Upper lobe of right lung (tissue), 1 donor: Measurements from ENCODE around the gene TEAD2. TPM values are rescaled to one million over a fixed set of nuclear protein-coding genes. Genes with fewer than 3 reads are reported as not detected.

ENCODE experiments used
- ATAC-seq: fragments of 200-7000 bp; cut with Tn5 transposase; one replicate; pipeline ENCODE4 v1.9.1; 2020; ENCODE audit warnings: mild to moderate bottlenecking, moderate library complexity
- DNase-seq: peaks from one replicate; pipeline ENCODE4 v3.0.0-alpha.2; 2020
- H3K27ac ChIP-seq: fragments of 200-600 bp; one replicate; pipeline ENCODE4 v1.8.0; 2022
- H3K27me3 ChIP-seq: fragments of 200-600 bp; one replicate; pipeline ENCODE4 v1.8.0; 2022; ENCODE audit warnings: mild to moderate bottlenecking
- H3K36me3 ChIP-seq: fragments of 200-600 bp; one replicate; pipeline ENCODE4 v1.8.0; 2022
- H3K4me1 ChIP-seq: fragments of 200-600 bp; one replicate; pipeline ENCODE4 v1.8.0; 2022
- H3K4me3 ChIP-seq: fragments of 200-600 bp; one replicate; pipeline ENCODE4 v1.8.0; 2022; ENCODE audit warnings: mild to moderate bottlenecking
- H3K9me3 ChIP-seq: fragments of 200-600 bp; one replicate; pipeline ENCODE4 v1.8.0; 2022
- CTCF ChIP-seq: fragments of 200-600 bp; IDR thresholded peaks from one replicate; pipeline ENCODE4 v1.8.0; 2022; ENCODE audit warnings: antibody characterized with exemption
- intact Hi-C: fragments of 100-400 bp; cut with DNase I; formaldehyde crosslinking; loops from one replicate; pipeline ENCODE4 v1.11.0; 2022
- total RNA-seq: library from RNA; stranded (reverse); fragmentation: NEBNext Ultra II Directional; extraction: Animal tissue kit (Norgen Biotek cat#: 25700); gene quantifications from one replicate; pipeline ENCODE4 v1.2.1, GENCODE V29; 2021
- donor health status: DM: no; HTN: yes; CAD: no; lungs with severe emphysema.

The TEAD2 gene
- total RNA-seq, 1 donor from 2014 or later, result 36.4 TPM

DNA sequence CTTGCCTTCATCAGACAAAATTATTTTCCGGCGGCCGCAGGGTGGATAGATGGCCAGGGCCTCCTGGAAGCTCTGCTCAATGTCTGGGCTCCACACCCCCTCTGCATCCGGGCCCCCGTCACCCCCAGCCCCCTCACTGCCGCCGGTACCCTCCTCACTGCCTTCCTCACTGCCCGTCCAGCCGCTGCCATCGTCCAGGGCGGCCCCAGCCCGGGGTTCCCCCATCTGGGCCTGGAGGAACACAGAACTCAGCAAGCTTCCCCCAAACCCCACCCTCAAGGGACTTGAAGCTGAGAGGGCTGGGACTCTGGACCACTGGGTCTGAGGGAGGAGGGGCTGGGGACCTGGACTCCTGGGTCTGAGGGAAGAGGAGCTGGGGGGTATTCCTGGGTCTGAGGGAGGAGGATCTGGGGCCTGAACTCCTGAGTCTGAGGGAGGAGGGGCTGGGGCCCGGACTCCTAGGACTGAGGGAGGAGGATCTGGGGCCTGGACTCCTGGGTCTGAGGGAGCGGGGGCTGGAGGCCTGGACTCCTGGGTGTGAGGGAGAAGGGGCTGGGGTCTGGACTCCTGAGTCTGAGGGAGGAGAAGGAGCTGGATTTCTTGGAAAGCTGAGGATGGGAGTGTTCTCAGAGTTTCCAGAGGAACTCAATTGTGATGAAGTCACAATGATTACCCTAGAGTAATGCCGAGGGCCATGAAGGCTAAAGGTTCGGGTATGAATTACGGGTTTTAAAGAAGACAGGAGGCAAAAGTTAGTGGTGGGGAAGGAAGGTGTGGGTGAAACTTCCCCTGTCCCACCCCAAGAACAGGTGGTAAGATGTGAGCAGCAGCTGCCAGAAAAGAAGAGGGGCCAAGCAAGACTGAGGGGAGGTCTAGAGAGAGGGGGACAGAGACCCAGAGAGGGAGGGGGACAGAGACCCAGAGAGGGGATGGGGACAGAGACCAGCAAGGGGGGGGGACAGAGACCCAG lies 2.1 kb downstream of the TEAD2 start:
- H3K27me3 ChIP-seq, result no peaks in the 10 kb centered on the region
- H3K9me3 ChIP-seq, result no peaks in the 10 kb centered on the region
- no peak for ATAC-seq
- no peak overlapping the region for H3K4me3 ChIP-seq
- H3K27ac ChIP-seq, result no peak overlapping the region
- H3K4me1 ChIP-seq, result peaks cover 13% of the 10 kb centered on the region
- intact Hi-C loops, result no loop called here
- no peak for TF ChIP-seq CTCF
- peaks cover 18% of the 10 kb centered on the region for H3K36me3 ChIP-seq
- no peak for DNase-seq

GRCh38 chr19:49357186-49357585 lies 5.0 kb downstream of the TEAD2 start:
- ATAC-seq, result no peak
- Histone ChIP-seq H3K9me3 (no peaks in the 10 kb centered on the region), H3K4me1 (peaks cover 6% of the 10 kb centered on the region), H3K27me3 (no peaks in the 10 kb centered on the region), H3K36me3 (peaks cover 28% of the 10 kb centered on the region), H3K4me3 (no peak overlapping the region), H3K27ac (no peak overlapping the region)
- DNase-seq, result no peak
- intact Hi-C loops, result no loop called here
- TF ChIP-seq CTCF, result no peak

DNA sequence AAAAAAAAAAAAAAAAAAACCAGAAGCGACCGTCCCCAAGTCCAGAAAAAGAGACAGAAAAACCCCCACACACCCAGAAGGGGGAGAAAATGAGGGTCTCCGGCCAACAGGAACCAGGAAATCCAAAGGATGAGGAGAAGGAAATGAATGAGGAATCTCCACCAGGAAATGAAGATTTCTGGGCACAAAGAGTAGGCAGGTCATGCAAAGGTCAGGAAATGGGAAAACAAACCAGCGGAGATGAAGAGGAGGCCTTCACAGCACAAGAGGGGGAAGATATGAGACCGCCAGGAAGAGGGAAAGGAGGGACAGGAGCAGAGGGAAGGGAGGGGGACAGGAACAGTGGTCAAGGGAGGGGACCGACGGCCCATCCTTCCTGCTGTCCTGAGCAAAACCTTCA lies 5.8 kb downstream of the TEAD2 start:
- ATAC-seq (no peak), DNase-seq (no peak)
- no peak for TF ChIP-seq CTCF
- H3K4me3 ChIP-seq, result no peak overlapping the region
- peaks cover 31% of the 10 kb centered on the region for H3K36me3 ChIP-seq
- no peaks in the 10 kb centered on the region for H3K9me3 ChIP-seq
- peaks cover 6% of the 10 kb centered on the region for H3K4me1 ChIP-seq
- no peak overlapping the region for H3K27ac ChIP-seq
- intact Hi-C loops, result no loop called here
- H3K27me3 ChIP-seq, result no peaks in the 10 kb centered on the region

- Histone ChIP-seq H3K4me1 (peaks cover 6% of the 10 kb centered on the region), H3K36me3 (peaks cover 35% of the 10 kb centered on the region), H3K9me3 (no peaks in the 10 kb centered on the region), H3K27me3 (no peaks in the 10 kb centered on the region), H3K4me3 (no peak overlapping the region), H3K27ac (no peak overlapping the region)
- DNase-seq (peak; percentile 69), ATAC-seq (peak; percentile 61)
- intact Hi-C loops, result no loop called here
- no peak for TF ChIP-seq CTCF
These were observed 6.3 kb downstream of the TEAD2 start for GRCh38 chr19:49355909-49356353.

DNA sequence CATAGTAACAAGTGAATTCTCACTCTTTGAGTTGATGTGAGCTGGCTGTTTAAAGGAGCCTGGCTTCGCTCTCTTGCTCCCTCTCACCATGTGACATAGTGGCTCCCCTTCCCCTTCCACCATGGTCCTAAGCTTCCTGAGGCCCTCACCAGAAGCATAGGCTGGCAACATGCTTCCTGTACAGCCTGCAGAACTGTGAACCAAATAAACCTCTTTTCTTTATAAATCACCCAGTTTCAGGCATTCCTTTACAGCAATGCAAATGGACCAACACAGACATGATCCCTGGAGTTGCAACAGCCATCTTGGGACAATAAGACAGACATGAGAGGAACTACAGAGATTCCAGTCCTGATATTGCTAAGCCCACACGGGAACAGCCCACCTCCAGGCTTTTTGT lies 12.6 kb downstream of the TEAD2 start:
- H3K4me1 ChIP-seq, result no peaks in the 10 kb centered on the region
- H3K27ac ChIP-seq, result no peak overlapping the region
- no peak for TF ChIP-seq CTCF
- peaks cover 59% of the 10 kb centered on the region for H3K36me3 ChIP-seq
- ATAC-seq, result no peak
- no peak overlapping the region for H3K4me3 ChIP-seq
- H3K9me3 ChIP-seq, result no peaks in the 10 kb centered on the region
- no peaks in the 10 kb centered on the region for H3K27me3 ChIP-seq
- DNase-seq, result no peak
- intact Hi-C loops, result no loop called here
